ENCODE results near the gene MSH4.
"Not testable (repeated sequence)": the region's sequence is repeated elsewhere in the genome, so short reads cannot be mapped to it uniquely, and the experiment has no call there.

DNA sequence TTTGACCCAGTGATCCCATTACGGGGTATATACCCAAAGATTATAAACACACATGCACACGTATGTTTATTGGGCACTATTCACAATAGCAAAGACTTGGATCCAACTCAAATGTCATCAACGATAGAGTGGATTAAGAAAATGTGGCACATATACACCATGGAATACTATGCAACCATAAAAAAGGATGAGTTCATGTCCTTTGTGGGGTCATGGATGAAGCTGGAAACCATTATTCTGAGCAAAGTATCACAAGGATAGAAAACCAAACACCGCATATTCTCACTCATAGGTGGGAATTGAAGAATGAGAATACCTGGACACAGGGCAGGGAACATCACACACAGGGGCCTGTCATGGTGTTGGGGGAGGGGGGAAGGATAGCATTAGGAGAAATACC, 12.8 kb upstream of the MSH4 start:
- TF ChIP-seq, protein P1, sequence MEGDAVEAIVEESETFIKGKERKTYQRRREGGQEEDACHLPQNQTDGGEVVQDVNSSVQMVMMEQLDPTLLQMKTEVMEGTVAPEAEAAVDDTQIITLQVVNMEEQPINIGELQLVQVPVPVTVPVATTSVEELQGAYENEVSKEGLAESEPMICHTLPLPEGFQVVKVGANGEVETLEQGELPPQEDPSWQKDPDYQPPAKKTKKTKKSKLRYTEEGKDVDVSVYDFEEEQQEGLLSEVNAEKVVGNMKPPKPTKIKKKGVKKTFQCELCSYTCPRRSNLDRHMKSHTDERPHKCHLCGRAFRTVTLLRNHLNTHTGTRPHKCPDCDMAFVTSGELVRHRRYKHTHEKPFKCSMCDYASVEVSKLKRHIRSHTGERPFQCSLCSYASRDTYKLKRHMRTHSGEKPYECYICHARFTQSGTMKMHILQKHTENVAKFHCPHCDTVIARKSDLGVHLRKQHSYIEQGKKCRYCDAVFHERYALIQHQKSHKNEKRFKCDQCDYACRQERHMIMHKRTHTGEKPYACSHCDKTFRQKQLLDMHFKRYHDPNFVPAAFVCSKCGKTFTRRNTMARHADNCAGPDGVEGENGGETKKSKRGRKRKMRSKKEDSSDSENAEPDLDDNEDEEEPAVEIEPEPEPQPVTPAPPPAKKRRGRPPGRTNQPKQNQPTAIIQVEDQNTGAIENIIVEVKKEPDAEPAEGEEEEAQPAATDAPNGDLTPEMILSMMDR (IDR thresholded peaks at IDR 0.05; ENCODE audit: low read depth, low read length, poor library complexity, severe bottlenecking) = not testable (repeated sequence)
- not testable (repeated sequence) for TF ChIP-seq EZH2phosphoT487 (IDR thresholded peaks at IDR 0.05; ENCODE audit: borderline replicate concordance, low read length)

All from DOHH2 (cell line).